Measurements from ENCODE around the gene CACHD1. TPM values are rescaled to one million over a fixed set of nuclear protein-coding genes. Genes with fewer than 3 reads are reported as not detected.

Gene CACHD1
- total RNA-seq, 2 experiments from 2014 or later: 0.27 to 0.33 TPM

DNA sequence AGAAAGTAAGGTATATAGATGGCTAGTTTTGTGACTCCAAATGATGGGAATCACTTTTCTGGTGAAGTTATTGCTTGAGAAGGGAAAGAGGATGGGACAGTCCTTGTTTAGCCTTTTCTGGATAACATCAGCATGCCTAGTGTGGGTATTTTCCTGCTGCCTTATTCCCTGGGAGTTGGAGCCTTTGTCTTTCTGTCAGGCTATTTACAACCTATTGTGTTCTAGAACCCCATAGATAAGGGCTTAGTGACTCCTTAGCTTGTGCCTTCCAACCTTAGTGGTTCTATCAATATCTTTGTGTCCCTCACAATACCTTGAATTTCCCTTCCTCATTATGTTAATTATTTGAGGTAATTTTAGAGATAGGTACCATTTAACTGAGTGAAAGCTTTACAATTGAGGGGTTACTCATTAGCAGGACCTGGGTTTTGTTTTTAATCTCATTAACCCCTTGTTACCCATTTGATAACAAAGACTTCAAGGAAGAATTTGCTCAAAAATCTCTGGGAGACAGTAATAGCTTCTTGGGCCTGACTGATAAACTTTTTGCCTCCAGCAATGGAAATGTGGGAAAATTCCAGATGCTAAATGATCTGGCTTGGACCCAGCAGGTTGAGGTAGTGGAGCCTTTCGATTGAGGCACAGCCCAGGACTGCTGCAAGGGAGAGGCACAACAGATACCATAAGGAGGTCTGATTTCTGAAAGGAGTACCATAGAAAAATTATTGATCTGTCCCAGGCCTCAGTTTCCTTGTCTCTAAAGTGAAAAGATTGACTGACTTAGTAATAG lies 49.0 kb downstream of the CACHD1 start:
- peaks cover 7% of the 10 kb centered on the region for H3K27me3 Mint-ChIP-seq
- ChIA-PET CTCF (no interaction called here), POLR2A (no interaction called here)
- DNase-seq: no peak
- H3K4me1 Mint-ChIP-seq (ENCODE audit: low read depth): no peaks in the 10 kb centered on the region
- H3K9me3 Mint-ChIP-seq: no peaks in the 10 kb centered on the region
- H3K36me3 Mint-ChIP-seq: no peaks in the 10 kb centered on the region
- H3K27ac Mint-ChIP-seq: no peak overlapping the region
- no peak overlapping the region for H3K4me3 Mint-ChIP-seq
- intact Hi-C loops (cut with micrococcal nuclease): no loop called here

DNA sequence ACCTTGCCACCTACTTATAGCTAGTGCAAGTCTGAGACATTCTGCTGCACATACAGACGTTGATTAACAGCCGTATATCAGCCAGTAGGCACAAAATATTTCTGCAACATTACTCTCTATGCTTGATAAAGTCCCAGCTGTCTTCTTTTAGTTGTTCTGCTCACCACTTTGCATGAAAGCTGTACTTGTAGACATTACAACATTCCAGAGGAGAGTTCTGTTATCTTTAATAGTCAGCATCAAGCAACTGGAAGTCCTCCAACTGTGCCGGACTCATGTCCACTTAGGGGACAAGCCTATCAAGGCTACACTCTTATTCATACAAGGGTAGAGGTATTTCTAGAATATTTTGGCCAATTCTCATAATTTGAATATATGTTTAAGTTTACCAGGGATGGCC lies 50.0 kb downstream of the CACHD1 start:
- no peaks in the 10 kb centered on the region for H3K36me3 Mint-ChIP-seq
- CTCF ChIA-PET: no interaction called here
- DNase-seq: no peak
- no peak overlapping the region for H3K4me3 Mint-ChIP-seq
- peaks cover 7% of the 10 kb centered on the region for H3K27me3 Mint-ChIP-seq
- H3K4me1 Mint-ChIP-seq (ENCODE audit: low read depth): no peaks in the 10 kb centered on the region
- H3K27ac Mint-ChIP-seq: no peak overlapping the region
- POLR2A ChIA-PET: no interaction called here
- no peaks in the 10 kb centered on the region for H3K9me3 Mint-ChIP-seq
- intact Hi-C loops (cut with micrococcal nuclease): no loop called here

DNA sequence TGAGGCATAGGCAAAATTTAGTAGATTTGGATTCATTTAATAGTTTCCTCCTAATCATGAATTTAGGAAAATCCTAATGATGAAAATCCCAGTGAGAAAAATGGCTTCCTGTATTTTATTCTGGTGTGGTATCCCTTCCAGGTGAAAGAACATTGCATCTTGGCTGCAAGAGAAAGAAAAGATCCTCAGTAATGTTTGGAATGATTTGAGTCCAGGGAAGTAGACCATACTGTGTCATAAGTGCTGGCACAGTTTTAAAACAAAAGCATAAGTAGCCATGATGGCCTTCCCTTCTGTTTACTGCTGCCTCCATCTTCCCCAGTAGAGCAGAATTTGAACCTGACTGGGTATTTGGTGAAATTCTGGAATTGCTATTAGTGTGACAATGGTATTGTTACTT lies 52.8 kb downstream of the CACHD1 start:
- Mint-ChIP-seq H3K36me3 (no peaks in the 10 kb centered on the region), H3K4me1 (ENCODE audit: low read depth) (no peaks in the 10 kb centered on the region), H3K4me3 (no peak overlapping the region), H3K27me3 (peaks cover 7% of the 10 kb centered on the region), H3K27ac (no peak overlapping the region), H3K9me3 (no peaks in the 10 kb centered on the region)
- POLR2A ChIA-PET: no interaction called here
- CTCF ChIA-PET: no interaction called here
- DNase-seq: no peak
- intact Hi-C loops (cut with micrococcal nuclease): no loop called here

DNA sequence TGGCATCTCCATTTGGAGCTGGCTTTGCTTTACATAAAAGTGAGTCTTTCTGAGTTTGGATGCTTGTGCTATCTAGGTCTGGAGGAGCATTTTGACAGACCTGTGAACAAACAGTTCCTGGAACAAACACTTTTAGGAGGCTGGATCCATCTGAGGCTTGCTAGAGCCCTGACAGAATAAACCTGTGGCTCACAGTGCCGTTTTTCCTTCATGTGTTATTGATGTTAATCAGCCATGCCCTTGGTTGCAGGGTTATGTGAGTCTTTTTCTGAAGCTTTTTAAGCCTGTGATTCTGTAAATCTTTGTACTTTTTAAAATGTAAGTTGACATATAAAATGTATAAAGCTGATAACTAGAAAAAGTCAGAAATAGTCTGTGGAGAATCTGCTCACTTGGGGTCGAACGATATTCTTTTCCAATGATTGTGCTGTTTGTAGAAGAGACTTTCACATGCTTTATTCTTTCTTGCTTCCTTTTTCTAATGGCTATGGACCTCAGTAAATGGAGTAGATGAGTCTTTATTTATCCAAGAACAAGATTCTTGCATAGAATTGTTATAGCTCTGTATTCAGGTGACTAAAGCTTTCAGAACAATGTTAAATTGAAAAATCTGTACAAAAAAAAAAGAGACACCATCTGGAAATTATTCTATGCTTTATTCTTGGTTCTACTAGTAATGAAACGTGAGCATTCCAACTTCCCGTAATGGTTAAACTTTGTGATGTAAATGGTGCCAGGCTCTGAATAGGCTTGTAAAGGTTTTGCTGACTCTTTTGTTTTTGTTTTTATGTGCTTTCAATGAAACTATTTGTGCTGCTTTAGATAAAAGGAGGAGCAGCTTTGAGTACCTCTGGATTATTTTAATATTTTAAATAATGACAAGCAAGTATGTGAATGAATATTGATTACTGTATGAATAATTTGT lies 53.7 kb downstream of the CACHD1 start:
- Mint-ChIP-seq H3K4me3 (no peak overlapping the region), H3K9me3 (no peaks in the 10 kb centered on the region), H3K36me3 (no peaks in the 10 kb centered on the region), H3K27me3 (peaks cover 7% of the 10 kb centered on the region), H3K4me1 (ENCODE audit: low read depth) (no peaks in the 10 kb centered on the region), H3K27ac (no peak overlapping the region)
- intact Hi-C loops (cut with micrococcal nuclease): no loop called here
- ChIA-PET POLR2A (no interaction called here), CTCF (no interaction called here)
- DNase-seq: no peak

DNA sequence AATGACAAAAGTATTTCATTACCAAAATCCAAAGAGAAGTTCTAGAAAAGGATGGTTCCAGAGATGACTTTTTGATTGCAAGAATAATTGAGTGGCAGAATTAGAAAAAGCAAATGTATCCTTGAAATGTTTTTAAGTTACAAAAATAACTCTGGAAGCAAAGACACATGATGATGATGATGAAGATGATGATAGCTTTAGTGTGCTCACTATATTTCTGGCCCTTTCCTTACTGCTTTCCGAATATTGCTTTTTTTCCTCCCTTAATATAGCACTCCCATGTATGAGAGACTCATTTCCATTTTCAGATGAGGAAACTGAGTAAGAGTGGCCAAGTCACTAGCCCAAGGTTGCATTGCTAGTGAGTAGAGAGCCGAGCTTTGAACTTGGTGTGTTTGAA lies 54.7 kb downstream of the CACHD1 start:
- CTCF ChIA-PET: interaction anchor here (0.7 kb wide), 1 partner anchor 1991 kb away, joined by 3 read pairs; no protein-coding TSS in a partner anchor

DNA sequence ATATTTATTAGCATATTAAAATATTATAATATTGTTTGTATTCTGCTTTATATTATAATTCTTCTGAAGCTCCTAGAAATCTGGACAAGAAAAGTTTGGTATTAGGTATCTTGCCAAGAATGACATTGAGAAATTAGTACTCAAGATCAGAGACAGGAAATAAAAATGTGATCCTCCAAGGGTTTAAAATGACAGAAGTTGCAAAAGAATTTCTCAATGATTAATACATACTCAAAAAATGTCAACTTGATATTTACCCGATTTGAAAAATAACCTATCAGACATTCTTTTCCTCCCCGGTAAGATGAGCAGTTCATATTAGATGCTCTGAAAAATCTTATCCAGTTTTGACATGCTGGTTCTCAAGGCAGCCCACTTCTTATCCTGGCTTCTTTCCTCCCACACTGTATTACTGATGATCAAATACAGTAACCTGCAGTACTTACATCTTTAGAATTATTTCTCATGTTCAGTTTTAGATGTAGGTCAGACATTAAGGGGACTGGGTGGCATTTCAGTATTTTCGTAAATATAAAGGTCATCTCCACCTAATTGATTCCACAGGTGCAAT lies 55.3 kb downstream of the CACHD1 start:
- CTCF ChIA-PET: interaction anchor here (0.7 kb wide), 1 partner anchor 1991 kb away, joined by 3 read pairs; no protein-coding TSS in a partner anchor
- intact Hi-C loops (cut with micrococcal nuclease): no loop called here

More for the DNA sequence above, 54.7 kb downstream of the CACHD1 start:
- no peaks in the 10 kb centered on the region for H3K9me3 Mint-ChIP-seq
- H3K36me3 Mint-ChIP-seq: no peaks in the 10 kb centered on the region
- intact Hi-C loops (cut with micrococcal nuclease): no loop called here
- H3K27ac Mint-ChIP-seq: no peak overlapping the region
- H3K4me3 Mint-ChIP-seq: no peak overlapping the region
- DNase-seq: no peak
- H3K4me1 Mint-ChIP-seq (ENCODE audit: low read depth): no peaks in the 10 kb centered on the region
- H3K27me3 Mint-ChIP-seq: peaks cover 7% of the 10 kb centered on the region
- POLR2A ChIA-PET: interaction anchor here (0.7 kb wide), 1 partner anchor 9 kb away, joined by 3 read pairs; no protein-coding TSS in a partner anchor

DNA sequence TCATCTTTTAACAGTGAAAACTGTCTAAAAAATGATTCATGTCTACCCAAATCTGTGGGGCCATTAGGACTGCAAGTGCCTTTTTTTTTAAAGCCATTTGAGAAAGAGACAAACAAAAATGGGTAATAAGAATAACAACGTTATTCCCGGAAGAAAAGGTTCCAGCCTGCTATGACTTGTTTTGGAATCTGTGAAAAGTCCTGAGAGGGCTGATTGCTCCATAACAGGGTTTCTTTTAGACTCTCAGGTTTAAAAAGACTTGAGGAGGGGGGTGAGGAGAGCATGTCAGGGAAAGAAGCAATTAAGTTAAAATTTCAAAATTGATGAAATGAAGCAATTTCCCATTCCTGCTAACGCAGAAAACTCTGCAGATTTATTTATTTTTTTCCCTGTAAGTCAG lies 56.4 kb downstream of the CACHD1 start:
- H3K4me1 Mint-ChIP-seq (ENCODE audit: low read depth): no peaks in the 10 kb centered on the region
- no peaks in the 10 kb centered on the region for H3K9me3 Mint-ChIP-seq
- intact Hi-C loops (cut with micrococcal nuclease): no loop called here
- CTCF ChIA-PET: no interaction called here
- H3K27ac Mint-ChIP-seq: no peak overlapping the region
- no peak overlapping the region for H3K4me3 Mint-ChIP-seq
- POLR2A ChIA-PET: no interaction called here
- no peak for DNase-seq
- peaks cover 4% of the 10 kb centered on the region for H3K27me3 Mint-ChIP-seq
- H3K36me3 Mint-ChIP-seq: no peaks in the 10 kb centered on the region

More for the DNA sequence above, 55.3 kb downstream of the CACHD1 start:
- no peak for DNase-seq
- POLR2A ChIA-PET: interaction anchor here (0.7 kb wide), 1 partner anchor 8 kb away, joined by 3 read pairs; no protein-coding TSS in a partner anchor
- Mint-ChIP-seq H3K9me3 (no peaks in the 10 kb centered on the region), H3K27ac (no peak overlapping the region), H3K27me3 (peaks cover 7% of the 10 kb centered on the region), H3K4me3 (no peak overlapping the region), H3K4me1 (ENCODE audit: low read depth) (no peaks in the 10 kb centered on the region), H3K36me3 (no peaks in the 10 kb centered on the region)

DNA sequence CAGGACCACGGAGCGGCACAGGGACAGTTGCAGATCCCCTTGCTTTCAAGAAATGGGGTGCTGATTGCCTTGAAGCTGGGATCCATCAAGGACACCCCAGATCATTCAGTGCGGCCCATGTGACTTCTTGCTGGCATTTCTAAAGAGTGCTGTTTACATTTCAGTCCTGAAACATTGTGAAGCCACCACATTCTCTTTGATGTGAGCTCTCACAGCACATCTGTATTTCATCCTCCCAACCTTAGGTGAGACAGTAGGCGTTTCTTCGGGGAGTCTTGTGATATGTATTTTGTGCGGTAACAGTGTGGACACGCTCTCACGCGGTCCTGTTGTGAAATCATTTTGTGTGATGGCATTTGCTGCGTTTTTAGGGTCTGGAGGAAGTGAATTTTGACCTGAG lies 57.2 kb downstream of the CACHD1 start:
- no peaks in the 10 kb centered on the region for H3K9me3 Mint-ChIP-seq
- H3K4me3 Mint-ChIP-seq: no peak overlapping the region
- H3K27me3 Mint-ChIP-seq: peaks cover 4% of the 10 kb centered on the region
- H3K36me3 Mint-ChIP-seq: no peaks in the 10 kb centered on the region
- DNase-seq: no peak
- no peaks in the 10 kb centered on the region for H3K4me1 Mint-ChIP-seq (ENCODE audit: low read depth)
- no peak overlapping the region for H3K27ac Mint-ChIP-seq
- CTCF ChIA-PET: no interaction called here
- intact Hi-C loops (cut with micrococcal nuclease): no loop called here
- POLR2A ChIA-PET: no interaction called here

DNA sequence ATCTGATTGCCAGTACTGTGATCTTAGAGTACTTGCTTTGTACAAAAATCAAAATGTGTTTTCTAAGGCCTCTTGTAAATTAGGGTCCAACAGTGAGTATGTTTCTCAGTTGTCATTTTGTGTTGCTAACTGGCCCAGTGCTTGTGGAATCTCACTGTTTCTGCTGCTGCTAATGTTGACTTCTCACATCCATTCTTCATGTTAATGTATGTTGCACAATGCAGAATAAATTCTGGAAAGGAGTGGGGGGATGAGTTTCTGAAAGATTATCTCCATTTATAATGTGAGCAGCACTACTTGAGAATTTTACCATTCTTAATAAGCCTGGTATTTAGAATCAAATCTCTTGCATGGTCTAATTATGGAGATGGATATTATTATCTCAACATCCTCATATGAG lies 57.9 kb downstream of the CACHD1 start:
- no peaks in the 10 kb centered on the region for H3K36me3 Mint-ChIP-seq
- no peak overlapping the region for H3K27ac Mint-ChIP-seq
- H3K4me1 Mint-ChIP-seq (ENCODE audit: low read depth): no peaks in the 10 kb centered on the region
- peaks cover 3% of the 10 kb centered on the region for H3K27me3 Mint-ChIP-seq
- no peak for DNase-seq
- POLR2A ChIA-PET: no interaction called here
- CTCF ChIA-PET: no interaction called here
- intact Hi-C loops (cut with micrococcal nuclease): no loop called here
- H3K4me3 Mint-ChIP-seq: no peak overlapping the region
- H3K9me3 Mint-ChIP-seq: no peaks in the 10 kb centered on the region

DNA sequence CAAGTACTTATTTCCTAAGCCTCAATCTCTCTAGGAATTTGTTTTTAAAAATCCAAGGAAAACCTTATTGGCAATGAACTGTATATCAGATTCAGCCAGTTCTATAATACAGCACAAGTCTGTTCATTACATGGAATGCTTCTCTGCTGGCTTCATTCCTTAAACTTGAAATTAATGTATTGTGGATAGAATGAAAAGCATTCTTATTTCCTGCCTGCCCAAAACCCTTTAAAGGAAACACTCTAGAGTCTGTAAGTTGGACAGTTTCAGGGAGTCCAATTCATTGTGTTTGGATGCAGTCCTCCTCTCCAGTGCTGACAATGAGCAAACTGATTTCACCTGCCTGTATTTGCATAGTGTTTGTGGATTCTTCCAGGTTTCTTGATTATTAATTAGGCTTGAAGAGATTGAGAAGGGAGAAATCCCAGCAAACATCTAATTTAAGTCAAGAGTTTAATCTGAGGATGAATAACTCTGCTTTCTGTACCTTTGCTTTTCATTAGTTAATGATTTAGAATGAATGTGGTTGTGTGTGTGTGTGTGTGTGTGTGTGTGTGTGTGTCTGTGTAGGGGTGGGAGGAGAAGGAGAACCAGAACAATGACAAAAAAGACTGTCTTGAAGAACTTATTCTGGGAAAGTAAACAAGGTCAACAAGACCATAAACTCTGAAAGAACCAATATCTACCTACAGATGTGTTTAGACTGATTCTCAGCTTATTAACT lies 61.2 kb downstream of the CACHD1 start:
- Mint-ChIP-seq H3K27ac (no peak overlapping the region), H3K9me3 (no peaks in the 10 kb centered on the region), H3K27me3 (no peaks in the 10 kb centered on the region), H3K4me3 (no peak overlapping the region), H3K4me1 (ENCODE audit: low read depth) (no peaks in the 10 kb centered on the region), H3K36me3 (no peaks in the 10 kb centered on the region)
- POLR2A ChIA-PET: interaction anchor here (0.7 kb wide), 1 partner anchor 80 kb away, joined by 3 read pairs; no protein-coding TSS in a partner anchor
- CTCF ChIA-PET: no interaction called here
- DNase-seq: no peak
- intact Hi-C loops (cut with micrococcal nuclease): no loop called here

DNA sequence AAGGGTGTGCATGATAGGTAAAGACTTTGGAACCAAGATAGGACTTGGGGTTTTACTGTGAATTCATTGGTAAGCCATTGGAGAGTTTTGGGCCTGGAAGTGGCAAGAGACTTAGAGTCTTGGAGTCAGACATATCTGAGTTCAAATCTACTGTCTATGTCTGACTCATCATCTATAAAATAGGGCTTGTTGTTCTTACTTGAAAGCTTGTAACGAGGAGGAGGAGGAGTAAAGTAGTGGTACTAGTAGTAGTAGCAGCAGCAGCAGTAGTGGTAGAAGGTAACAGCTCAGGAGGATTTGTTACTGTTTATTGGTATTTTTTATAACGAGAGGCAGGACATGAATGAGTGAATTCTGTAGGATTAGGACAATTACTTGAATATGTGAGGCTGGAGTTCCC lies 62.7 kb downstream of the CACHD1 start:
- Mint-ChIP-seq H3K4me3 (no peak overlapping the region), H3K36me3 (no peaks in the 10 kb centered on the region), H3K27ac (no peak overlapping the region), H3K27me3 (no peaks in the 10 kb centered on the region), H3K9me3 (no peaks in the 10 kb centered on the region), H3K4me1 (ENCODE audit: low read depth) (no peaks in the 10 kb centered on the region)
- ChIA-PET POLR2A (no interaction called here), CTCF (no interaction called here)
- intact Hi-C loops (cut with micrococcal nuclease): no loop called here
- DNase-seq: no peak
